HG03025 (cell line): ENCODE data around the gene NFYB.
"Not testable (repeated sequence)": the region's sequence is repeated elsewhere in the genome, so short reads cannot be mapped to it uniquely, and the experiment has no call there.

Experiments
- ATAC-seq: cut with Tn5 transposase; IDR thresholded peaks from one replicate; pipeline ENCODE4 v1.9.1; 2021; ENCODE audit warnings: mild to moderate bottlenecking, moderate library complexity; ENCODE audit not compliant: unreplicated experiment, low FRiP score

Gene NFYB

GRCh38 chr12:104122298-104122697 lies 15.7 kb downstream of the NFYB start:
- no peak for ATAC-seq

GRCh38 chr12:104121001-104121400 lies 17.0 kb downstream of the NFYB start:
- ATAC-seq: no peak

GRCh38 chr12:104115587-104115975 lies 22.4 kb downstream of the NFYB start:
- ATAC-seq: no peak

- not testable (repeated sequence) for ATAC-seq
Observed at GRCh38 chr12:104114834-104115586, 23.0 kb downstream of the NFYB start.

DNA sequence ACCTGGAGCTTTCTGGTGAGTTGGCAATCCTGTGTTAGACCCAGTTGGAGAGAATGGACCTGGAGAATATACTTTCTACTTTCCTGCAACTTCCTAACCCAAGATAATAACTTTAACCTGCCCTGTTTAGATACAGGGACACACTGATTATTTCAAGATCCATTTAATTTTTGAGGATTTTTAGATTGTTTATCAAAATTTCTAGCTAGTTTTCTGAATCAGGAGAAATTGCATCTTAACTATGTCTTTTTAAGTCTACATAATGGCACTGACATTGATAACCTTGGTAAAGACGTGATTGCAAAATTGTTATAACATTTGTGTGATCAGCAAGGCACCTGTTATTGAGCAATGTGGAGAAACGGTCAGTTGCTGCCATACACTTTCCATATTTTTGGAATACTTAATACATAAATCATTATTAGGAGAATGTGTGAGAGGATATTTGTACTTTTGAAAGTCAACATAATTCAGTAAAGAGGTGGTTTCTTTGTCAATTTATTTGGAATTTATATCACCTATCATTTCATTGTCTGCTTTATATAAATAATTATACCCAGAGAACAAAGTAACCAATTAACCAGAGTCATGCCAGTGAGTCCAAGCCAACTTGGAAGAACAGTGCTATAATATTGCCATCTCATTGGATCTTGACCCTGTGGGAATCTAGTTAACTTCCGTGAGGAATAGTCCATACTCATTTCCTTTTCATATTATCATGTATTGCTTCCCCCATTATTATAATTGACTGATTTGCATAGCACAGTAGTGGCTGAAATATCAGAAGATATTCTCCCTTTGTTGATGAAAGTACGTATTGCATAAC lies 28.4 kb downstream of the NFYB start:
- ATAC-seq: no peak

DNA sequence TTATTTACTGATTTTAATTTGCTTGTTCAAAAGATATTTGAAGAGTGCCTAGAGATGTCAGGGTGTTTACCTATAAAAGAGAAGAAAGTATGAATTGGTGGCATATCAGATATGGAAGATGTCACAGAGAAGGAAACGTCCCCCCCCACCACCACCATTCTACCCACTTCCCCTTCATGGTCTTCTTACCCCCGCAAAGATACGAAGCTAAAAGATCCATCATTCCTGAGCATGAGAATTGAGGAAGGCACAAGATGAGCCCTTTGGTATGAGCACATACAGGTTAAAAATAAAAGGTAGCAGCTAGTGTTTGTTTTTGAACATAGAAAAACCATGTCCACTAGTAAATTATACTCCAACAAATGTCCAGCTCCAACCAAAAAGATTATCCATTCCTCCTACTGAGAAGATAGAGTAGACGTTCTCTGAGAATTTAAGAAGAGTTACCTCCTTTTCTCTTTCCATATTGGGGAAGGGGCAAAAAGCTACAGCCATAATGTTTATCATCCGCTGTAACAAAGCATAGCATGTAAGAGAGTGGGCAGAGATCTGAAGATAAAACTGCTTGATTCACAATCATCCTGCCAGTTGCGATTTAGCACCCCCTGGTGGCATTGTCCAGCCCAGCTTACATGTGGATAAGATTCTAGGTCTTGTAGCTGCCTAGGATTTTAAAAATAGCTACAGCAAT lies 29.1 kb downstream of the NFYB start:
- no peak for ATAC-seq

DNA sequence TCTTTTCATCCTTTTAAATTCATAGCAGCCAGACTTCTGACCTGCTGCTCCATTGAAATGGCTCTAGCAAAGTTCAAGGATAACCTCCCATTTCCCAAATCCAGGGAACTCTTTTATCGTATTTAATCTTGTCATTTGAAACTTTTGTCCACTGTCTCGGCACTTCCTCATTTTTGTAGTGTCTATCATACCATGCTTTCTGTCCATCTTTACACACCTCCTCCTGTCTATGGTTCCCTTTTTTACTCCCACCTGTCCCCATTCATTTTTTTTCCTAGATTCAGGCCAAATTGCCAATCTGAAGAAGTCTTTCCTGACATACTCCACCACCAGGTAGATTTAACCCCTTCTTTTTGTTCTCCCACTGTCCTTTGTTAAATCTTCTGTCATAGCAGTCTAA lies 31.0 kb downstream of the NFYB start:
- no peak for ATAC-seq

DNA sequence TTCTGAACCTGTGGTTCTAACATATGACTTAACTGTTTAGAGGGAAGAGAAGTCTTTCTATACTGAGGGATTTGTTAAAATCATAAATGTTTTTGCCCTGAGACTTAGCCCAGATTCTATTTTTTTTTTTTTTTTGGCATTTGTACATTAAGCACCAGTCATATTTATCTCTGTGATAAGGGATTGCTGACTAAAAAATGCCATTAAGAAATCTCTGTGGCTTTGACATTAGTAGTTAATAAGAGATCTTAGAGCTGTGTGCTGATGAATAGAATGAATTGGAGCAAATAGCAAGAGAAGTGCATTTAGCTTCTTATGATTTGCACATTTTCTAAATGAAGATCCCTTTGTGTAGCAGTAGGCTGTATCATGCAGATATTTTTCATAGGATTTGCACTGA lies 32.5 kb downstream of the NFYB start:
- ATAC-seq: no peak

DNA sequence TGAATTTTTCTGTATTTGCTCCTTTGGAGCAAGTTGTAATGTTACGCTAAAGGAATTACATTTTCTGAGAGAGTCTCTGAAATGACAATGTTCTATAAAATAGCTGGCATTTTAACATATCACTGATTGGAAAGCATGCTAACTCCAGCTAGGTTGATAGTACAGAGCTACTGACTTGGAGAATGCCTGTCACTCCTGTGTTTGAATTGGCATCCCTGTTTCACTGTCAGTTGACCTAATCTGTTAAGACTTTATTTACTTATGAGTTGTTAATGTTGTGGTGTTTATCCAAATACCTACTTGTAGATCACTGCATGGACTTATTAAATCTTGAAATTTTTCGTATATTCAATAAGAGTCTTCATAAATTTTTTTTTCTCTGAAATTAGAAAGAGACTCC lies 40.1 kb downstream of the NFYB start:
- ATAC-seq: no peak

DNA sequence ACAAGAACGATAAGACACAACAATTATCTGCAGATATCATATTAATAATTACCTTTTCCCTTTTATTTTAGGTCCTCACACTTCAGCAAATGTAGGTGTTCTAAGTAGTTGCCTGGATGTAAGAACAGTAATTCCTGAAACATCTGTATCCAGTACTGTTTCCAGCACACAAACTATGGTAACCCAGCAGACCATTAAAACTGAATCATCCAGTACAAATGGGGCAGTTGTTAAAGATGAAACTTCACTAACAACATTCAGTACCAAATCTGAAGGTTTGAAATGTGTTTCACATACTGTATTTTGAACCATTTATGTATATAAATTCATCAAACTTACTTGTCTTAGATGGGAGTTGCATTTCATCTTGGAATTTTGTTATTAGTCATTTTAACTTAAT lies 42.7 kb downstream of the NFYB start:
- no peak for ATAC-seq

GRCh38 chr12:104094284-104094683 lies 43.7 kb downstream of the NFYB start:
- ATAC-seq: no peak

- no peak for ATAC-seq
Observed at GRCh38 chr12:104091136-104091535, 46.9 kb downstream of the NFYB start.

DNA sequence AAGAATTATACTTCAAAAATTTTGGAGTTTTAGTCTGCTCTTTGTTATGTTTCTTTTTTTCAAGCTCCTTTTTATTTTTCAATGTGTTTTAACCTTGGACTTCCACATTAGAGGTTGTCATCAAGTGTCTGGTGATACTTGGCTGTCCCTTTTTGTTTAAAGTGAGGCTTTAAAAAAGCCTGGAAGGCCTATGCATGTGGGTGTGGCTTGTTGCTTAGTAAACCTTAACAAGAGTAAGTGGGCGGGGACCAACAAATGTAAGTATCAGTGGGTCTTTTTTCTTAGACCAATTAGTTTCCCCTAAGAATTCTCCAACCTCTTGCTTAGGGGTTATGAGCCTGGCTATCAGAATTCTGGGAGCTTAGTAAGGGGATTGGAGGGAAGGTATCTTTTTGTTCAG lies 47.3 kb downstream of the NFYB start:
- no peak for ATAC-seq

- ATAC-seq: no peak
Observed at GRCh38 chr12:104083769-104084475, 54.1 kb downstream of the NFYB start.

DNA sequence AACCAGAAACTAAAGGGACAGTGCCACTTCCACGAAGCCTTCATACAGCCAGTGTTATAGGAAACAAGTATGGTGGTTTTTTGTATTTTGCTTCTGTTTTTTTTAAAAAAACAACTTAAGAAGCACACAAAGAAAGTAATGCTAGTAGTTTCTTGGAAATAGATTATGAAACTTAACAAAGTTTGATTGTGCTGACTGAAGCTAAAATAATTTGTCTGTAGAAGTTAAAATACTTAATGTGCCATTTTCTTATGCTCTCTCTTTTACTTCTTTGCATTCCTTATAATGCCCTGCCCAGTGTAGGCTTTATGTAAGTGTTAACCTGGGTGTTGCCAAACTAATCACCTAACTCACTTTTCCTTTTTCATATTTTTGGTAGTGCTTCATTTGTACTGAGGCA lies 57.2 kb downstream of the NFYB start:
- no peak for ATAC-seq

GRCh38 chr12:104079024-104079423 lies 59.0 kb downstream of the NFYB start:
- no peak for ATAC-seq

GRCh38 chr12:104073699-104074098 lies 64.3 kb downstream of the NFYB start:
- ATAC-seq: no peak

DNA sequence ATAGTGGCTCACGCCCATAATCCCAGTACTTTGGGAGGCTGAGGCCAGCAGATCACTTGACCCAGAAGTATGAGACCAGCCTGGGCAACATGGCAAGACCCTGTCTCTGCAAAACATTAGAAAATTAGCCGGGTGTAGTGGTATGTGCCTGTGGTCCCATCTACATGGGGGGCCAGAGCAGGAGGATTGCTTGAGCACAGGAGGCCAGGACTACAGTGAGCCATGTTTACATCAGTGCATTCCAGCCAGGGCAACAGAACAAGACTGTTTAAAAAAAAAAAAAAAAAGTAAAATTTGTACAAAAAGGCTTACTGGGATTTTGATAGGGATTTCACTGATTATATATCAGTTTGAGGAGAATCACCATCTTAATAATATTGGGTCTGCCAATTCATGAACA lies 65.9 kb downstream of the NFYB start:
- ATAC-seq: no peak
